ENCODE results near the gene TECPR2. TPM values are rescaled to one million over a fixed set of nuclear protein-coding genes. Genes with fewer than 3 reads are reported as not detected.
"Not testable (repeated sequence)": the region's sequence is repeated elsewhere in the genome, so short reads cannot be mapped to it uniquely, and the experiment has no call there.

TECPR2 gene
- total RNA-seq, 1 experiment from 2014 or later: 3.2 TPM

DNA sequence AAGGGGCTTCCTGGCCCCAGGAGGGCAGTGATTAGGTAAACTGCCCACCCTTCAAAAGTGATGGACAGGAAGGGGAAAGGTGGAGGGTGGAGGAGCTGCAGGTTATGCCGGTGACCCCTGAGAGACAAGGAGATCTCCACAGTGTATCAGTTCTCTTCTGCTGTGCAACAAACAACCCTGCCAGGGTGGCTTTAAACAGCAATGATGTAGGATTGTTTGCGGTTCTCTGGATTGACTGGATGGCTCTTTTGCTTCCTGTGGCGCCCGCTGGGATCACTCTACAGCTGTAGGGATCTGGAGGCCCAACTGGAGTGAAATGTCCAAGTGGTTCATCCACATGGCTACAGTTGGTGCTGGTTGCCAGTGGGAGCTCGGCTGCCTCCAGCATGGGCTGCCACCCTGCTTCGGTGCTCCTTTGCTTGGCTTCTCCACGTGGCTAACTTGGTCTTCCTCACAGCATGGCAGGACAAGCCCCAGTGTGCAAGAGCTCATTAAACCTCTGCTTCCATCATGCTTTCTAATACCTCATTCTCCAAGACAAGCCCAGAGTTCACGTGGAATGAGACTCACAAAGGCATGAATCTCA is 155.4 kb downstream of the TECPR2 start:
- DNase-seq (ENCODE audit: extremely low read depth, low read depth): no peak

DNA sequence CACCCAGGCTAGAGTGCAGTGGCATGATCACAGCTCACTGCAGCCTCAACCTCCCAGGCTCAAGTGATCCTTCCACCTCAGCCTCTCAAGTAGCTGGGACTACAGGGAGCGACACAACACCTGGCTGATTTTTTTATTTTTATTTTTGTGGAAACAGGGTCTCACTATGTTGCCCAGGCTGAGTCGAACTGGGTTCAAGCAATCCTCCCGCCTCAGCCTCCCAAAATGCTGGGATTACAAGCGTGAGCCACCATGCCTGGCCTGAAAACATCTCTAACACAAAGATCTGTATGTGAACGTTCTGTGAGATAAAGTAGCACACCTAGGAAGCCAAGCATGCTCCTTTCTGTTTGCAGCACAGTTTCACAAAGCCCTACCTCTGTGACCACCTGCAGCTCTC is 157.0 kb downstream of the TECPR2 start:
- not testable (repeated sequence) for DNase-seq (ENCODE audit: extremely low read depth, low read depth)

DNA sequence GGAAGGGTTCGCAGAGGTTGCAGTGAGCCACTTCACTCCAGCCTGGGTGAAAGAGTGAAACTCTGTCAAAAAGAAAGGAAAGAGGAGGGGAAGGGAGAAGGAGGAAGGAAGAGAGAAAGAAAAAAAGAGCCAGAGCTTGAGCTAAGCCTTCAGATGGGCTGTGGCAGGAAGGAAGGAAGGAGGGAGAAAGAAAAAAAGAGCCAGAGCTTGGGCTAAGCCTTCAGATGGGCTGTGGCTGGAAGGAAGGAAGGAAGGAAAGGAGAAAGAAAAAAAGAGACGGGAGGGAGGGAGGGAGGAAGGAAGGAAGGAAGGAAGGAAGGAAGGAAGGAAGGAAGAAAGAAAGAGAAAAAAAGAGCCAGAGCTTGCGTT is 160.4 kb downstream of the TECPR2 start:
- DNase-seq (ENCODE audit: extremely low read depth, low read depth): no peak

DNA sequence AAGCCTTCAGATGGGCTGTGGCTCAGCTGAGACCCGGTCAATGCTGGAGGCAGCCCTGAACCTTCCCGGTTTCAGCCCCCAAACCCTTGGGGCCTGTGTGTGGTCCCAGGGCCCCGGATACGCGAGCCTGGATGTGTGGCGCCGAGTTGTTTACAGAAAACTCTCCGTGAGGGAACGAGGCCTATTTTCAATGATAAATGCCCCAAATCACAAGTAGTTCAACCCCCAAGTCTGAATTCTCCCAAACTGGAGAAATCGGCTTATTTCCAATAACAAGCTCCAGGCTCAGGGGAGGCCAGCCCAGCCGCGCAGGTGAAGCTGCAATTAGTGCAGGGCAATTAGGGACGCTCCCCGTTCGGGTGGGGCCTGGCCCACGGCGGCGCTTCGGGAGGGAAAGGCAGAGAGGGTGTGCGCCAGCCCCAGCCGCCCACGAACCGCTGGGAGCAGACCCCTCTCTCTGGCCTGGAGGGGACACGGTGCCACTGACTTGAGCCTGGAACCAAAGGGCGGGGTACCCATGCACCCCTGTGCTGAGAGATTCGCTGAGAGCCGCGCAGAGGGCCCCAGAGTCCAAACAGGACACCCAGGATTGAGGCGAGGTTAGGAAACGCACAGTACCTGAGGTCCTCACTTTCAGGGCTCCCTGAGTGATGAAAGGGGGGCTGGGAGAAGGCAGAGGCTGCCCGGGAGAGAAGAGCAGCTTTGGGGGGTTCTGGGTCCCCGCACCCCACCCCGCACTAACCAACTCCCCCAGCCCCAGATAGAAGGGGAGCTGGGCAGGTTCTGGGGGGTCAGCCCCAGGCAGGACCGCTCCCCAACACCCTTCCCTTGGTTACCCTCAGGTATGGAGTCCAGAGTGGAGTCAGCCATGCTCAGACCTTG is 161.1 kb downstream of the TECPR2 start:
- no peak for DNase-seq (ENCODE audit: extremely low read depth, low read depth)

DNA sequence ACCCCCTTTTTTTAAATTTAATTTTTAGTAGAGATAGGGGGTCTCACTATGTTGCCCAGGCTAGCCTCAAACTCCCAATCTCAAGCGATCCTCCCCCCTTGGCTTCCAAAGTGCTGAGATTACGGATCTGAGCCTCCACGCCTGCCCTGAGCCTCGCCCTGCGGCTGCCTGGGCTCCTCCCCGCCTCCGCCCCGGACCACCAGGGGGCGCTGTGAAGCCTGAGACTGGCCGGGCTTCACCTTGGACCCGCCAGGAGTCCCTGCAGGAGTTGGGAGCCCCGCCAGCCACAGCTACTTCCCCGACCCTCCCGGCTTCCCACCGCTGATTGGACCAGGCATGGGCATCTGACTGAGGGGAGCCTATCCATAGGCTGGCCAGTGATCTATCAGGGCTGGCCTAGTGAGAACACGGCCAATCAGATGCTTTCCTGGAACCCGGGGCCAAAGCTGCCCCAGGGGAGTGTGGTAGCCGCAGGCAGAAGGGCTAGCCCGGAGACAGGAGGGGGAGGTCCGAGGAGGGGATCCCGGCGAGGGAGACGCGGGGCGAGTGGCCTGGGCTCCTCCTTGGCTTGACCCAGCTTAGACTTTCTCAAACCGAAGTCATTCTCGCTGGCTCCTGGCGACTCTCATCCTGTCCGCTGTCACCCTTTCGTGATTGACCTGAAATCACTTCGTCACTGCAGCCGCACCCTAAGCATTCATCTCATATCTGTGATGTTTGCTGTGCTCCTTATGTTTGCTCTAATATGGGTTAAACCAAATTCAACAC is 161.9 kb downstream of the TECPR2 start:
- peak; percentile 99 for DNase-seq (ENCODE audit: extremely low read depth, low read depth)

DNA sequence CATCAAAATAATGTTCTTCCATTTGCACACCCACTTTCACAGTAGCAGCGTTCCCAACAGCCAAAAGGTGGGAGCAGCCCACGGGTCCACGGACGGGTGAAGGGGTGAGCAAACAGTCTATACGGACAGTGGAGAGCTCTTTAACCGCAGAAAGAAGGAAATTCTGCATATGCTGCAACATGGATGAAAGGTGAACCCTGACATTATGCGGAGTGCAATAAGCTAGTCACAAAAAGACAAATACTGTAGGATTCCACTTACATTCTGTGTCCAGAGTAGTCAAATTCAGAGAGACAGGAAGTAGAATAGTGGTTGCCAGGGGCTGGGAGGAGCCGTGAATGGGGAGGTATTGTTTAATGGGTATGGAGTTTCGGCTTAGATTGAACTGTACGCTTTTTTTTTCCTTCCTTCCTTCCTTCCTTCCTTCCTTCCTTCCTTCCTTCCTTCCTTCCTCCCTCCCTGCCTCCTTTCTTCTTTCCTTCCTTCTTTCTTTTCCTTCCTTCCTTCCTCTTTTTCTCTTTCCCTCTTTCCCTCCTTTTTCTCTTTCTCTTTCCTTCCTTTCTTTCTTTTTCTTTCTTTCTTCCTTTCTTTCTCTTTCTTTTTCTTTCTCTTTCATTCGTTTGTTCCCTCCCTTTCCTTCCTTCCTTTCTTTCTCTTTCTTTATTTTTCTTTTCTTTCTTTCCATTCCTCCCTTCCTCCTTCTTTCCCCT is 162.6 kb downstream of the TECPR2 start:
- peak; percentile 53 for DNase-seq (ENCODE audit: extremely low read depth, low read depth)

DNA sequence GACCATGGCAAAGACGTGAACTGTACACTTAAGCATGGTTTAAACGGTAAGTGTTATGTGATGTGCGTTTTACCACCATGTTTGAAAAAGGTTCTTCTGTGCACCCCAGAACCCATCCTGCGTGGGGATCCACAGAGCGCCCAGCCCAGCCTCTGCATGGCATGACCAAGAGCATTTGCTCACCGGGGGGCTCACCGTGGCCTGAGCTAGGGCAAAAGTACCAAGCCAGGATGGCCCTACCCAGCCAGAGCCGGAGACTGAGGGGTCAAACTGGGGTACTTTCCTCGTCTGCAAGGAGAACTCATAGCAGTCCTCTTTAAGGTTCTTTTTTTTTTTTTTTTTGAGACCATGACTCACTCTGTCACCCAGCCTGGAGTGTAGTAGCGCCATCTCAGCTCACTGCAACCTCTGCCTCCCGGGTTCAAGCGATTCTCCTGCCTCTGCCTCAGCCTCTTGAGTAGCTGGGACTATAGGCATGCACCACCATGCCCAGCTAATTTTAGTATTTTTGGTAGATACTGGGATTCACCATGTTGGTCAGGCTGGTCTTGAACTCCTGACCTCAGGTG is 163.3 kb downstream of the TECPR2 start:
- no peak for DNase-seq (ENCODE audit: extremely low read depth, low read depth)

DNA sequence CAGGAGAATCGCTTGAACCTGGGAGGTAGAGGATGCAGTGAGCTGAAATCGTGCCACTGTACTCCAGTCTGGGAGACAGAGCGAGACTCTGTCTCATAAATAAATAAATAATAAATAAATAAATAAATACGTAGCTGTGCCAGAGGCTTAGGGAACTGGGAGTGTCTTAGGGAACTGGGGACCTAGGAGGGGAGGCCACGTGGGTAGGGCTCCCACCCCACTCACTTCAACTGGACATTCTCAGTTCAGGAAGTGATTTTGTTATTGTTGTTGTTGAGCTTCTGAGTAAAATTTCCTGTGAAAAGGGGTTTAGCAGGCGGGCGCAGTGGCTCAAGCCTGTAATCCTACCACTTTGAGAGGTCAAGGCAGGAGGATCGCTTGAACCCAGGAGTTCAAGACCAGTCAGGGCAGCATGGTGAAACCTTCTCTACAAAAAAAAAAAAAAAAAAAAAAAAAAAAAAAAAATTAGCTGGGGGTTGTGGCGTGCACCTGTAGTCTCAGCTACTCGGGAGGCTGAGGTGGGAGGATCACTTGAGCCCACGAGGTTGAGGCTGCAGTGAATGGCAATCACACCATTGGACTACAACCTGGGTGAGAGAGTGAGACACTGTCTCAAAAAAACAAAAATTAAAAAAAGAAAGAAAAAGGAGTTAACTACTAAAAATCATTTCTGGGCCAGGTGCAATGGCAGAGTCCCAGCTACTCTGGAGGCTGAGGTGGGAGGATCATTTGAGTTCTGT is 165.9 kb downstream of the TECPR2 start:
- DNase-seq (ENCODE audit: extremely low read depth, low read depth): no peak

DNA sequence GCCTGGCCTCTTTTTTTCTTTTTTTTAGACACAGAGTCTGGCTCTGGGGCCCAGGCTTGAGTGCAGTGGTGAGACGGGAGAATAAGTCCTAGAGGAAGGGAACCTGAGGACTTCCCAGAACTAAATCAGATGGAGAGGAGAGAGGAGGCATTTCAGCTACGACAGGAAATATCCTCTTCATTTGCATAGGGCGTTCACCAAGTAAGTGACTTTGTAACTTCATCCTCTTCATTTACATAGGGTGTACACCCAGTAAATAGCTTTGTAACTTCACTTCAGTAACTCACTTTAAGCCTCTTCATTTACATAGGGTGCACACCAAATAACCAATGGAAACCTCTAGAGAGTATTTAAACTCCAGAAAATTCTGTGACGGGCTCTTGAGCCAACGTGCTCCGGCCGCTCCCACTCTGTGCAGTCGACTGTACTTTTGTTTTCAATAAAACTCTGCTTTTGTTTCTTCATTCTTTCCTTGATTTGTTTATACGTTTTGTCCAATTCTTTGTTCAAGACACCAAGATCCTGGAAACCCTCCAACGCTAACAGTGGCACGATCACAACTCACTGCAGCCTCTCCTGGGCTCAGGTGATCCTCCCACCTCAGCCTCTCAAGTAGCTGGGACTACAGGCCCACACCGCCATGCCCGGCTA is 168.2 kb downstream of the TECPR2 start:
- DNase-seq (ENCODE audit: extremely low read depth, low read depth): no peak

DNA sequence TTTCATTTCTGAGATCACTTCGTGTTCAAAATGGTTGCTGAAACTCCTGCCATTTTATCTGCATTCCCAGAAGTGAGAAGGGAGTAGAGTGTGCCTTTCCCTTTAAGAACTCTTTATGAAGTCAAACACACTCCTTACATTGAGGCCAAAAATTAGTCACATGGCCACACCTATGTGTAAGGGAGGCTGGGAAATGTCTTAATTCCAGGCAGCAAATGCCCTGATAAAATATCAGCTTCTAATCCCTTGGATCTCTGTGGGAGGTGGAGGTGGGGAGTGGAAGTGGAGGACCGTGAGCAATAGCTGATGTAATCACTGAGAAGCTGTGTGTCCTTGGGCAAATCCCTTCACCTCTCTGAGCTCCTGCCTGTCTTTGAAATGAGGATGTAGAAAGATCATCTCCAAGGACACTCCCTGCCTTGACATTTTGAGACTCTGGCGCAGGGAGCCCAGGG is 169.5 kb downstream of the TECPR2 start:
- no peak for DNase-seq (ENCODE audit: extremely low read depth, low read depth)

DNA sequence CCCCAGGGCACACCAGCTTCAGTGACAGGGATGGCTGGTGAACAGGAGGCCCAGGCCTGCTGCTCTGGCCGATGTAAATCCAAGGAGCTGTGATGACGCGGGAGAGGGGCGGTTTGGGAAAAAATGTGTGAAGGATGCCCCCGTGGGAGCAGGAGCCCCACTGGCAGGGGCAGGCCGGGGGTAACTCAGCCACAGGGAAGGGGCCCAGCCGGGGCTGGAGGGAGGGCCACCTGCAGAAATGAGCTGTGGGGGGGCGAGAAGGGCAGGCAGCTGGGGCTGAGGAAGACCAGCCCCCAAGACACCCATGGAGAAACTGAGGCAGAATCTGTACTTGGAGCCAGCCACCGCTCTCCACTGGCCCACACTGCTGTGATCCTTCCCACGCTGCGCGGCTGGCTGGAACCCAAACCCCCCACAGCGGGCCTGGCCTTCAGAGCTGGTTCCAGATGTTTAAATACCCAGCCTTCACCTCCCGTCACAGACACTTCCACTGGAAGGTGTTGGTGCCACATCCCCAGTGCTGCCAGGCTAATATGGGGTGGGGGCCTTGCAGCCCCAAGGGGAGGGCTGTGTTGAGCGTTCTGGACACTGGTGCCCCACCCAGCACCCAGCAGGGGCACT is 175.3 kb downstream of the TECPR2 start:
- DNase-seq (ENCODE audit: extremely low read depth, low read depth): no peak

DNA sequence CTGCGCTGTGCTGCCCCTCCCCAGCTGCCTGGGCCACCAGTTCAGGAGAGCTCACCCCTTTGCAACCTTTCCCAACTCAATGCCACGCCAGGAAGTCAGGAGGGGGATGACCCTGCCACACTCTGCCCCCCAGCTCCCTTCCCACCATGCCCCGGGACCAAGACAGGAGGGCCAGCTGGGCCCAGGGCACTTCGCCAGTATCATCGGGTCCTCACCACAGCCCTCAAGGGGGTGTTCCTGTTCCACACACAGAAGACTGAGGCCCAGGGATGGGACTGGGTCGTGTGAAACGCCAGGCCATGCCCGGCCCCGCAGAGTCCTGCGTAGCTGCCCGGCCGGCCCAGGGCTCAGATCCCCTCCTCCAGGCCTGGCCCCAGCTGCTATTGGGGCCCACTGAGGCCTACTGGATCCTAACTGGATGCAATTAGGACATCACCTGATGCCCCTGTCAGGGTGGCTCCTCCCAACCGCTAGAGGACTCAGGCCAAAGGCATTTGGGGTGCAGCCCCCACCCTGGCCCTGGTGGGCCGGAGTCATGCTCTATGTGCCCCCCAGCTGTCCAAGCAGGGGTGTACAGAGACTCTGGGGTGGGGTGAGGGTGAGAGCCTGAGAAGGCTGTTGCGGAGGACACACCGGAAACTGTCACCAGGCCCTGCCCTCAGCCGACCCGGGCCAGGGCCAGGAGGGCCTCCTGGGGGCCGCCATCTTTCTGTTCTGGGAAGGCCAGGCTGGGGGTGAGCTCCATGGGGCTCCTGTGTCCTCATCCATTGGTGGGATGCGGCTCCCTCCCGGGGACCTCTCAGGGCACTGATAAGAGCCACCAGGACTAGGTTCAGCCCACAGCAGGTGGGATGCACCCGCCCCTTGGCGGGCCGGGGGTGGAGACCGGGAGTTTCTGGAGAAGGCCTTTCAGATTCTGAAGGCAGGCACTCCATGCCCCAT is 176.1 kb downstream of the TECPR2 start:
- DNase-seq (ENCODE audit: extremely low read depth, low read depth): no peak

DNA sequence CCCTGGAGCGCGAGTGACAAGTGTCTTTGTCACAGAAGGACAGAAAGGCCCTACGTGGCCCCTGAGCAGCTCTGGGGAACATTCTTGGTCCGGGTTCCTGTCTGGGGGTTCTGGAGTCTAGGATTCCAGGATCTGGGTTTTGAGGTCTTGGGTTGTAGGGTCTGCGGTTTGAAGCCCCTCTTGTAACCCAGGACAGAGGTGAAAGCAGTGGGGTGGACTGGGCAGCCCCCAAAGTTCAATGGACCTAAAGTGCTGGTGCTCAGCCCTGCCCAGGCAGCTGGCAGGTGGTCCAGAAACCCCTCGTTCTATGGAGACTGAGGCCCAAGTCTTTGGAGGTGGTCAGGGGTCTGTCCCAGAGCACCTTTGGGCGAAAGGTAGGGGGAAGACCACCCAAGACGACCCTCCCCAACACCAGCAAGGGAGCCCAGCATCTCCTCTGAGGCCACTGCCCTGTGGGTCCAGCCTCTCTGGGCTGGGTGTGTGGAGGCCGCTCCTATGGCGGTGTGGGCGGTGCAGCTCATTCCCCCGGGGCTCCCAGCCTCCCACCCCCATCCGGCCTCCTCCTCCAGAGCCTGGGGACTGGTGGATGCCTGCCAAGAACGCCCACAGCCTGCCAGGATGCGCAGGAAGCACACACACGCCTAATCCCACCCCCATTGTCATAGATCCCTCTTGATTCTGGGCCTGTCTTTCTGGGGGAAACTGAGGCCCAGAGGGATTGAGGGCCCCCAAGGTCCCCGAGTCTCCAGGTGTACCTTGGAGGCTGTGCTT is 177.0 kb downstream of the TECPR2 start:
- no peak for DNase-seq (ENCODE audit: extremely low read depth, low read depth)

DNA sequence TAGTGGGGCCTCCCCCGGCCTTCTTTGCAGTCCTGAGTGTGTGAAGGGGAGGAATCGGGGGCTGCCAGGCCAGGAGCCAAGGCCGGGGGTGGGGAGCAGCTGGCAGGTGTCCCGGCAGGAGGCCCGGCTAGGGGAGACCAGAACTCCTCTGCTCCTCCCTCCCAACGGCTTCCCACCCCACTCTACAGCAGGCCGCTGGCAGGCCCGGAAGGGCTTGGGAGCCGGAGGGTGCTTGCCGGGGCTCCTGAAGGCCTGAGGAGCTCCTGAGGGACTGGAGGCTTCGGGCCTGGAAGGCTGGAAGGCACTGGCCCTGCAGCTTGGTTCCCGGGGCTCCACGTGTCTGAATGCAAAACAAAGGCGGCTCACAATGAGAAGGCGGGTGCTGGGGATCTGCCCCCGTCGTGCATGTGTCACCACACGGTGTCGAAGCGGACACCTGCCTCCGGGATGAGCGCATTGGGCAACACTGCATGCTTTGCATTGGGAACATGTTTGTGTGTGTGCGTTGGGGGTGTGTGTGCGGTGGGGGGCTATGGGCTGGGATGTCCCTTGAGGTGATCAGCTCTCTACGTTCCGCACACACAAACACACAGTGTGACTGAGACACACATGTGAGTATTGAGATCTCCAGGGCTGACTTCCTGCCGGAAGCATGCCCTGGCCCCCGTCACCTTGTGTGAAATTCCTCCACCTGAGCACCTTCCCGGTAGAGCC is 177.7 kb downstream of the TECPR2 start:
- DNase-seq (ENCODE audit: extremely low read depth, low read depth): no peak

DNA sequence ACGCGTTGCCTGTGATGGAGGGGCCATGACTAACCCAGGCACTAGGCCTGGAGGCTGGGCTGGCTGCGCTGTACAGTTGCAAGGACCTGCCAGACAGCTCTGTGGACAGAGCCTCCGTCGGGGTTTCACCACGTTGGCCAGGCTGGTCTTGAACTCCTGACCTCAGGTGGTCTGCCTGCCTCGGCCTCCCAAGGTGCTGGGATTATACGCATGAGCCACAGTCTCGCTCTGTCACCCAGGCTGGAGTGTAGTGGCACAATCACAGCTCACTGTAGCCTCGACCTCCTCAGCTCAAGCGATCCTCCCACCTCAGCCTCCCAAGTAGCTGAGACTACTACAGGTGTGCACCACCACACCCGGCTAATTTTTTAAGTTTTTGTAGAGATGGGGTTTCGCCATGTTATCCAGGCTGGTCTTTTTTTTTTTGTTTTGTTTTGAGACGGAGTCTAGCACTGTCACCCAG is 178.3 kb downstream of the TECPR2 start:
- not testable (repeated sequence) for DNase-seq (ENCODE audit: extremely low read depth, low read depth)

DNA sequence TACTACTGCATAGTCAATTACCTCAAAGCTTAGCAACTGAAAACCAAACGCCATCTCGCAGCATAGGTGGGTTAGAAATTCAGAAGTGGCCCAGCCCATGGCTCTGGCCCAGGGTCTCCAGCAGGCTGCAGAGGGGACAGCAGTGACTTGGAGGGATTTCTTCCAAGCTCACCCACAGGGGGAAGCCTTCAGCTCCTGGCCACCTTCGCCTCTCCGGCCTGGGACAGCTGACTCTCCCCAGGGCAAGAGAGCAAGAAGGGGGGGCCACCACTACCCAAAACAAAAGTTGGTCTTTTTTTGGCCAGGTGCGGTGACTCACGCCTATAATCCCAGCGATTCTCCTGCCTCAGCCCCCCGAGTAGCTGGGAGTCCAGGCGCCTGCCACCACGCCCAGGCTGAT is 179.0 kb downstream of the TECPR2 start:
- no peak for DNase-seq (ENCODE audit: extremely low read depth, low read depth)

Measured in NCI-H460 (cell line).